AG09309 (cell line): ENCODE measurements around the gene DOCK2.

Source experiments
- DNase-seq: peaks from one replicate; pipeline ENCODE4 v3.0.0-alpha.2; 2010; ENCODE audit warnings: low read depth
- H3K4me3 ChIP-seq: 2 replicates; pipeline ENCODE4 v1.5.1; 2011; ENCODE audit warnings: mild to moderate bottlenecking, low read depth, low read length, moderate library complexity; ENCODE audit not compliant: control insufficient read depth
- TF ChIP-seq, protein P1 (sequence below): IDR thresholded peaks from 2 replicates; pipeline ENCODE4 v1.5.1; 2011; ENCODE audit warnings: mild to moderate bottlenecking, low read depth, low read length, inconsistent platforms; ENCODE audit not compliant: insufficient read depth, control insufficient read depth; ENCODE audit errors: missing control alignments

The DOCK2 gene

GRCh38 chr5:169706758-169707450 is 69.8 kb downstream of the DOCK2 start:
- TF ChIP-seq, protein P1, sequence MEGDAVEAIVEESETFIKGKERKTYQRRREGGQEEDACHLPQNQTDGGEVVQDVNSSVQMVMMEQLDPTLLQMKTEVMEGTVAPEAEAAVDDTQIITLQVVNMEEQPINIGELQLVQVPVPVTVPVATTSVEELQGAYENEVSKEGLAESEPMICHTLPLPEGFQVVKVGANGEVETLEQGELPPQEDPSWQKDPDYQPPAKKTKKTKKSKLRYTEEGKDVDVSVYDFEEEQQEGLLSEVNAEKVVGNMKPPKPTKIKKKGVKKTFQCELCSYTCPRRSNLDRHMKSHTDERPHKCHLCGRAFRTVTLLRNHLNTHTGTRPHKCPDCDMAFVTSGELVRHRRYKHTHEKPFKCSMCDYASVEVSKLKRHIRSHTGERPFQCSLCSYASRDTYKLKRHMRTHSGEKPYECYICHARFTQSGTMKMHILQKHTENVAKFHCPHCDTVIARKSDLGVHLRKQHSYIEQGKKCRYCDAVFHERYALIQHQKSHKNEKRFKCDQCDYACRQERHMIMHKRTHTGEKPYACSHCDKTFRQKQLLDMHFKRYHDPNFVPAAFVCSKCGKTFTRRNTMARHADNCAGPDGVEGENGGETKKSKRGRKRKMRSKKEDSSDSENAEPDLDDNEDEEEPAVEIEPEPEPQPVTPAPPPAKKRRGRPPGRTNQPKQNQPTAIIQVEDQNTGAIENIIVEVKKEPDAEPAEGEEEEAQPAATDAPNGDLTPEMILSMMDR = no peak
- H3K4me3 ChIP-seq = no peak overlapping the region
- DNase-seq = peak; percentile 24

DNA sequence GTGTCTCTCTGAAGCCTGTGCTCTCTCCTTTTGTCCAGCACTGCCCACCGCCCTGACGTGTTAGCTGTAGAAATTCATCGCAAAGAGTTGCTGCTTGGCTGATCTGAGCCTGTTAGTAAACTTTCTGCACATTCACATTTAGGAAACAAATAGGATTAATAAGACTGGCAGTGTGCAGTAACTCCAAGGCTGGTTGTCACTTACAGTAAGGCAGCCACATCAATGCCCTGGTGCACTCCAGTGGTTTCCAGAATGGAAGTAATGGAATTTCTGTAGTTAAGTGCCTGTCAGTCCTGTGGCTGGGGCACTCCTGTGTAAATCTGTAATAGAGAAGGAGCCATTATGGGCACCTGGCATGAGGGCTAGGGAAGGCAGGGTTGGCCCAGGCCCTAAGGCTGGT is 70.6 kb downstream of the DOCK2 start:
- TF ChIP-seq, protein P1 = no peak
- DNase-seq = no peak
- no peak overlapping the region for H3K4me3 ChIP-seq

DNA sequence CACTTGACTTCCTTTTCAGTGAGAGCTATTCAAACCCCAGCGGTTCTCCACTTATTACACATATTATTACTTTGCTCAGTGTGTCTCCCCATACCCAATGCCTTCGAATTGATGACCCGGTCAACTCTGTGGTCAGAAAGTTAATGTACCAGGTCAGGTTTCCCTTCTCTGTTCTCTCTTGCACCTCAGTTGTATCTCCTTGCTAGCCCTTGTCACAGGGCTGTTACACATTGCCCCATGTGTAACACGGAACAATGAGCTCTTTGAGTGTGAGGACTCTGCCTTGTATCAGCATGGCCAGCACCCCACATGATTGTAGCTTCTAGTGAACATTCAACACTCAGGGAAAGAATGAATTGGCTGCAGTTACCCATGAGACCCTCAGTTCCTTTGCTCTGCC is 73.6 kb downstream of the DOCK2 start:
- TF ChIP-seq, protein P1 = no peak
- H3K4me3 ChIP-seq = no peak overlapping the region
- no peak for DNase-seq

GRCh38 chr5:169711551-169712225 is 74.6 kb downstream of the DOCK2 start:
- TF ChIP-seq, protein P1 = no peak
- H3K4me3 ChIP-seq = no peak overlapping the region
- DNase-seq = no peak

DNA sequence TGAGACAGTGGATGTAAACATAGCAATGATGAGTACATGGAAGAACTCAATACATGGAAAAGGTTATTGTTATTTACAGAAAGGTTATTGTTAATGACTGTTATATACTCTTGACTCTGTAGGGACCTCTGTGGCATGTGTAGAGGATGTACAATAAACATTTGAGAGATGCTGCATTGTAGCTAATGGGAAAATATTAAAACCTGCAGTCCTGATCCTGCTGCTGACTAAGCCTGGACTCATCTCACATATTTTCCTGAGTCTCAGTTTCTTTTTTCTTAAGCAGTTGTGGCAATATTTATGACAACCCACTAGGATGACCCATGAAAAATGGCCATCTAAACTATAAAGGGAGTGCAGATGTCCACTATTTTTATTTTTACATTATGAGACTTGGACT is 75.4 kb downstream of the DOCK2 start:
- DNase-seq = no peak
- H3K4me3 ChIP-seq = no peak overlapping the region
- TF ChIP-seq, protein P1 = no peak

DNA sequence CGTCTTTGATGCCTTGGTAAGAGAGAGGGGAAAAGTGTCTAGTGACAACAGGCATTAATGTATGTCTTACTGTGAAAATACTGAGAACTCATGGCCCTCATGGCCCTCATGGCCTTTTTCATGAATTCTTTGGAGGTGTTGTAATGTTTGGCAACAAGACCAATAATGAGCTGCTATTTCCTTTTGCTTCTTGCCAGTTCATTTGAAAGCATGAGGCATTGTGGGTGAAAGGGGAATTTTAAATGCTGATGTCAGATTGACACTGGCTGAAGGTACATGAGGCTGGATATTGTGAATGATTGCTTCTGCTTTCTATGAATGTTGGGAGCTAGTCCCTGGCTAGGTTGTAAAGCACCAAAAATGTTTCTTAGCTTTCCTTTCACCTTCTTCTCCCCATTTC is 79.2 kb downstream of the DOCK2 start:
- DNase-seq = peak; percentile 21
- TF ChIP-seq, protein P1 = no peak
- H3K4me3 ChIP-seq = no peak overlapping the region
